ENCODE data around the gene MBD6.
A peak's percentile ranks its signal among the peaks of the same experiment; 100 is the strongest.

MBD6 gene

DNA sequence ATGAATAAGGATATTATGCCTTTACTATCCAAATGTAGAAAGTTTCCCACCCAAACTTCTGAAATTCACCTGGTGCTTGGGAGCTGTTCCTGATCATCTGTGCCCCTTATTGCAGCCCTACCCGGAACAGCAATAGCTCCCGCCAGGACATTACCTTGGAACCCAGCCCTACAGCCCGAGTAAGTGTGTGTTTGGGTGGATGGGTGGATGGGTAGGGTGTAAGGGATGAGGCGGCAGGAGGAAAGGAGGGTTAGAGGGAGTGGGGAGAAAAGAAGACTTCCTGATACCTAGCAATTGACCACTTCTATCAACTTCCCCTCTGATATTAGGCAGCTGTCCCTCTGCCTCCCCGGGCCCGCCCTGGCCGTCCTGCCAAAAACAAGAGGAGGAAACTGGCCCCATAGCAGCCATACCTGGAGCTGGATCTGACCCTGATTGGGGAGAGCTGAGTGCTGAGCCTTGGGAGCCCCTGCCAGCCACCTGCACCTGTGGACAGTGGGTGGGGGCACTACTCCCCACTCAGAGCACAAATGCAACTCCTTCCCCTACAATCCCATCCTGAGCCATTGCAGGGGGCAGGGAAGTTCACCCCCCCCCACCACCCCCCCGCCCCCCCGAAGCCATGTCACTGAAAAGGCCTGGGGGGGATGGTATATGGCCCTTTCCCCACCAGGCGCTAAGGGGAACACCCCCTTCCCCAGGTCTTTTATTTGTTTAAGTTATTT lies 6.4 kb downstream of the MBD6 start:
- no peak for DNase-seq (ENCODE audit: low read depth)

- no peak for DNase-seq (ENCODE audit: low read depth)
Measured at GRCh38 chr12:57529831-57530230, 7.2 kb downstream of the MBD6 start.

- DNase-seq (ENCODE audit: low read depth), result no peak
Measured at GRCh38 chr12:57530396-57531142, 7.9 kb downstream of the MBD6 start.

DNA sequence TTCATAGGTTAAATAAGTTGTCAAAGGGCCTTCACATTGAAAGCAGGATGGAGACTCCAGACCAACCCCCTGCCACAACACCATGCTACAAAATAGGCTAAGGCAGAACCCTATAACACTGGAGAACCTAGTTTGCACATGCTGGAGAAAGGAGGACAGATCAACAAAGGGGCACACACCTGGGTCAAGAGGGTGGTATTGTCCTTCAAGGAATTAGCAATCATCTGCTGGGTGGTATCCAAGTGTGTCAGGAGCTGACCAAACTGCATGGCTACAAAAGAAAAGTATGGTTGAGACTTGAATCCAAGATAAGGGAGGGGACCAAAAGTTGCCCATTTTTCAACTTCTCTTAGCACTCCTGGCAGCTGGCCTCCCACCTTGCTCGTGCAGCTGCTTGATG lies 9.2 kb downstream of the MBD6 start:
- no peak for DNase-seq (ENCODE audit: low read depth)

- DNase-seq (ENCODE audit: low read depth), result no peak
Measured at GRCh38 chr12:57533108-57533507, 10.5 kb downstream of the MBD6 start.

- no peak for DNase-seq (ENCODE audit: low read depth)
Measured at GRCh38 chr12:57534250-57534649, 11.6 kb downstream of the MBD6 start.

- no peak for DNase-seq (ENCODE audit: low read depth)
Measured at GRCh38 chr12:57534991-57535543, 12.4 kb downstream of the MBD6 start.

DNA sequence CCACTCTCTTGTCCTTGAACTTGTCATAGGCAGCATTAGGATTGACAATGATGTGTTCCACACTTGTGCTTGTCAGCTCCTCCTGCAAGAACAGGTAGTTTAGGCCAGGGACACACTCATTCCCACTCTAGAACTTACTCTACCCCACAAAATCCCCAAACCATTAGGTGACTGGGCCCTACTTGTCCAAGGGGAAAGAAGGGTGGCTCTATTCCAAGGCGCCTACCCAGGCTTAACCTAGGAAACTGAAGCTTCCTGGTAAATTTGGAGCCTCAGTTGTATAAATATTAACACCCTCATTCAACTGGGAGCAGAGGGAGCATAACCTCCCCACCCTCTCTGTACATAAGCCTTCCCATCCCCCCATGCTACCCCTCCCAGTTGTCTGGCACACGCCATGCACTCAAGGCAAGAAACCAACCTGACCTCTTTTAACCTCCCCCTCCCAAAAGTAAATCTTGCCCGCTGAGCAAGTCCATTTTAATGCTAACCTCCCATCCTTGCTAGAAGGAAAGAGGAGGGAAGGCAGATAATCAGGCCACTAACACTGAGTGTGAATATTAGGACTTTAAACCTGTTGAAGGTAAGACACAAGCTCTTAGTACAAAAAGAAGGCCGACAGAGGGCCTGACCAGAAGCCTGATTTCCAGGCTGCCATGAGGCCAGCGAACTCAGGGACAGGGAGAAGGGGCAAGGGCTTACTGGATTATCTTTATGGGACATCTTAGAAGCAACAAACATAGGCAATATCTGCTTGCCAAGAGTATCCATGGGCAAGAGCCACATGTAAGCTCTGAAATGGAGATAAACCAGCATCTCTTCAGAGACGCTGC lies 13.4 kb downstream of the MBD6 start:
- DNase-seq (ENCODE audit: low read depth), result no peak

GRCh38 chr12:57536597-57536942 lies 13.9 kb downstream of the MBD6 start:
- DNase-seq (ENCODE audit: low read depth), result no peak

DNA sequence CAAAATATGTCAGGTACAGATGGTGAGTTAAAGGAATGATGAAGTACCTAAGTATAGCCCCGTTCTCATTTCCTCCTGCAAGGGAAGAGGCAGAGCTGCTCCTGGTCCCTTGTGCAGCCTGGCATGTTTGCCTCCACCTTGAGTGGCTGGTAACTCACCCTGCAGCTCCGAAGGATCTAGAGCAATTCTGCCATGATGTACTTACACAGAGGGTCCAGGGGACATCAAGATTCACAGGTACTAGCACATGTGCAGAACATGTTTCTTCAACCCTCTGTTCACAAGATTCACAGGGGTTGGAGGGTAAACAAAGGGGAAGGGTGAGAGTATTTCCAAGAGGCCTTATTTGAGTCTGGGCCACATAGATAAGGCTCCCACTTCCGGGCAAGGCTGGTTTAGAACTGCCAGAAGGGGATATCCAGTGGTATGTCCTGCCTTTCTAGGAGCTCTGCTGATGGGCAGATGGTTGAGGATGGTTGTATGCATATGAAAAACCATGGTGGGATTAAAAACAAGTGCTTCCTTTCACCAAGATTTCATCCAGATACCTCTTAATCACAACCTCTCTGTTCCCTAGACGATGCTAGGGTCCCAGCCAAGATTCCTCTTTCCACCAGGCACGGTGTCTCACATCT lies 16.6 kb downstream of the MBD6 start:
- no peak for DNase-seq (ENCODE audit: low read depth)

DNA sequence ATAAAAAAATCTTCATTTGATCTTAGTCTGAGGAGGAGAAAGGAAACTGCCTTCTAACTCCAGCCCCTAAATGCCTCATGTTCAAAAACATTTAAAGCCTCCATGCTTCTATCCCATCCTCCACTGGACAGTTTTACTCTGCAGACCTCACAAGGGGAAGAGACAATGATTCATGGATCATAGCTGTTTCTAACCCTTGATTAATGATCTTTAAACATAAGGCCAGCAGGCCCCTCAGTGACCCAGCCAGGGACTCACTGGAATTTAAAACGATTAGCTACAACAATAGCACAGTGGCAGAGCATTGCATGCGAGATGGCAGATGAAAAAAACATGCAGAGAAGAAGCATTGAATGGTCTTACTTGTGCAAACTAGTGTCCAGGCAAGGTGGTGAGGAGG lies 18.4 kb downstream of the MBD6 start:
- no peak for DNase-seq (ENCODE audit: low read depth)

GRCh38 chr12:57541717-57542116 lies 19.1 kb downstream of the MBD6 start:
- DNase-seq (ENCODE audit: low read depth), result no peak

- no peak for DNase-seq (ENCODE audit: low read depth)
Measured at GRCh38 chr12:57543581-57543980, 21.0 kb downstream of the MBD6 start.

DNA sequence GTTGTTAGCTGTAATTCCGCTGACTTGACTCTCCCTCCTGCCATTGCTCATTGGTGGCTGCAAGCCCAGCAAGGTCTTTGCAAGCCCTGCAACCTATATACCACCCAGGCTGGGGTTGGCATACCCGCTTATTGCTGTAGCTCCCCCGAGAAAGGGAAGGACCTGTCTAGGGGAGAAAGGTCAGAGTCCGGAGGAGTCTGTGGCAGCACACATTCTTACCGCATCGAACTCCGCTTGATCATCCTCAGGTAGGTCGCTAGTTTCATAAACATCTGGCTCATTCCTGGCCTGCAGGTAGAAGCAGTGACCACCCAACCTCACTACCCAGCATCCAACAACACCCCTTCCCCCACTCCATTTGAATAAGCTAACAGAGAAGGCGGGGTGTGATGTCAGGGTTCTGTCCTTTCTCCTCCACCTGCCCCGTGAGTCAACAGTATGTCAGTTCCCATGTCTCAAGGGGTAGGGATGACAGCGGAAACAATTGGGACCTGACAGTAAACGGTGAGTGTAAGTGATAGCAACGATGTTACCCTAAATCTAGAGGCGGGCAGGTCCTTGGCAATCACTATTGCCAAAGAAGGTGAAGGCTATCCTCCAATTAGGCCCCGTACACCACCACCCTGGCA lies 23.3 kb downstream of the MBD6 start:
- DNase-seq (ENCODE audit: low read depth), result no peak

DNA sequence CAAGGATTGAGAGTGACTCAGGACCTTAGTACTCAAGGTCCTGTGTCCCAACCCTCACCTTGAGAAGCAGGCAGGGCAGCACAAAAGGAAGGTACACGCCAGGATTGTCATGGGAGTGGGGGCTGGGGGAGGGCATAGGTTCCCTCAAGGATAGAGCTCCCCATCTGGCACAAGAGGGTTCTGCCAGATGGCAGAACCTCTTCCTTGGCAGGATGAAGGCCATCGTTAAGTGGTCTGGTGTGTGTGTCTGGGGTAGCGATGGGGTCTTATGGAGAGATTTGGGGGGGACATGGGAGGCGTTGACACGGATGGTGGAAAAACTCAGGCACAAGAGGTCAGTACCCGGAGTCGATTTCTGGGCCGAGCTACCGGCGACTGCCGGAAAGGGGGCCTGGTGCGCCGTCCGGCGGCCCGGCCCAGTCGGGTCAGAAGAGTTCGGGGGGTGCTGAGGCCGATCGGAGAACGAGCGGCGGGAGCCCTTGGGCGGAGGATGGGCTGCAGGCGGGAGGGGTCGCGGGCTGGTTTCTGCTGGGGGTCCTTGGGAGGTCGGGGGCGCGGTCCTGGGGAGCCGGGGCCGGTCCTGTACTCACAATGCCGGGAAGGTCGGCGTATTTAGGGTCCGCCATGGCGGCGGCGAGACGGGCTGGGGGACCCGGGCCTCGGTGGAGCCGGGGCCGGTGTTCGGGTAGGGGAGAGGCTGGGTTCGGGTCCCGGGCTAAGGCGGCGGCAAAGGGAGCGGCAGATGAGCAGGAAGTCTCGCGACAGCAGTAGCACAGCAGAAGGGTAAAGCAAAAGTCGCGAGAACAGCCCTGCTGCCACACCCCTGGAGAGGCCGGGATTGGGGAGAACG lies 24.0 kb downstream of the MBD6 start, which contains the start of gene DCTN2:
Gene DCTN2 (minus strand): TSS at position 755 of the 850 bp plus-strand sequence. CDS start 129 bp downstream, at position 626.
- peak; percentile 94 for DNase-seq (ENCODE audit: low read depth)

DNA sequence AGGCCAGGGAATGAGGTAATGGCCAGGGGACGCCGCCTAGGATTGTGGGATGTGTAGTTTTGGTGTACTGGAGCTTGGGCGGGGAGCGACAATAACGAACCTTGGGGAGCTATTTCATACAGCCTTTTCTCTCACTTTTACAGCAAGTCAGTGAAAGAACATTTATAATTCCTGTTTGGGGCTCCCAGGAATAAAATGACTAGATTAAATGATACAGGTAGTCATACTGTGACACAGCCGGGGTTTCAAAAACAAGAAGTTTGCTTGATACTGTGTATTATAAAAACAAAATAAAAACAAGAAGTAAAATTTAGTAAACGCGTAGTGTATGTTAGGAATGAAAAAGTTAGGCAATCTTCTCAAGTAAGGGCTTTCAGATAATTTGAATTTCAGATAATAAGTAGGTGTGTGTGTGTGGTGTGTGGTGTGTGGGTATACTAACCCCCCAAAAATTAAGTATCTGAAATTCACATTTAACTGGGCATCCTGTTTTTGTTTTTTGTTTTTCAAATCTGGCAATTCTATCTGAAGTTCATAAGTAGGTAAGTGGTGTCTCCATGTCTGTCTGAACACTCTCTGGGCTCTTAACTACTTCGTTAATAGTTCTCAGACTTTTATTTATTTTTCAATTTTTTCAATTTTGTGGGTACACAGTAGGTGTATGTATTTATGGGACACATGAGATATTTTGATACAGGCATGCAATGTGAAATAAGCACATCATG lies 24.8 kb downstream of the MBD6 start:
- DNase-seq (ENCODE audit: low read depth), result no peak

- DNase-seq (ENCODE audit: low read depth), result no peak
Measured at GRCh38 chr12:57548013-57548315, 25.3 kb downstream of the MBD6 start.

DNA sequence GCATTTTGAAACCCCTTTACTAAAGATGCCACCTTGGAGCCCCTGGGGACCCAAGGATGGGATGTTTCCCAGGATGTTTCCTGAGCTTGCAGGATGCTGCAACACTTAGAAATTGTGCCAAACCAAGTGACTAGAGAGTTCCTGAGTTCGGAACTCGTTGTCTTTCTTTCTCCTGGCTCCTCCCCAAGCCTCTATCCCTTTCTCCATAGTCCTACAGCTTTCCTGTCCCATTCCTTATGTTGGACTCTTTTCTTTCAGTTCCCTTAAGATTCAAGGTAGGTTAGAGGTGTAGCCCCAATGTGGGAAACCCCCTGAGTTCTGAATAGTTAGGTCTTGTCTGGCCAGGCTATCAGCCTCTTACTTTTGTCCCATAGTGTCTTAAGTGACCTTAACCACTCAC lies 25.9 kb downstream of the MBD6 start:
- DNase-seq (ENCODE audit: low read depth), result no peak

GRCh38 chr12:57549203-57549908 lies 26.7 kb downstream of the MBD6 start:
- DNase-seq (ENCODE audit: low read depth), result no peak
